ENCODE data around the gene UBE3B.

DNA sequence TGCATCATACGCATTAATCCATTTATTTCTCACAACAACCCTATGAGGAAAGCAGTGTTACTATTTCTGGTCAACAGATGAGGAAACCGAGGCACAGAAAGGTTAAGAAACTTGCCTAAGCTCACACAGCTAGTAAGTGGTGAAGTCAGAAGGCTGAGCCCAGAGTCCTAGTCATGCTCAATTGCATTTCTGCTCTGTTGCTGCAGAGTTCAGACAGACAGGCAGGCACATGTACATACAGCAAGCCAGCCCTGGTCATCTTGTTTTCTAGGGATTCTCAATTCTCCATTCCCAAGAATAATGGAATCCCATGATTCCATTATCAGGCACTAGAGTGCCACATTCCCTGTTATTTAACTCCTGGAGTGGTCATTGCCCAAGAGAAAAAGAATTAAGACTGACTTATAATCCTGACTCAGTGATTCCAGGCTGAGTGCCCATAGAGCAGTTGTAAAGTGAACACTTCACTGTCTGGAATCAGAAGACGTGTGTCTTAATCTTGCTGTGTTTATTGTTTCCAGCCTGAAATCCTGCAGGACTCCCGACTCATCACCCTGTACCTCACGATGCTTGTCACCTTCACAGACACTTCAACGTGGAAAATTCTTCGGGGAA is 10.7 kb downstream of the UBE3B start:
- TF ChIP-seq POLR2A (IDR thresholded peaks at IDR 0.05) (no peak), POLR2AphosphoS5 (IDR thresholded peaks at IDR 0.05; ENCODE audit: insufficient read depth in 1 of 2, low read depth in 1 of 2) (no peak)
- TF ChIP-seq, protein P1, sequence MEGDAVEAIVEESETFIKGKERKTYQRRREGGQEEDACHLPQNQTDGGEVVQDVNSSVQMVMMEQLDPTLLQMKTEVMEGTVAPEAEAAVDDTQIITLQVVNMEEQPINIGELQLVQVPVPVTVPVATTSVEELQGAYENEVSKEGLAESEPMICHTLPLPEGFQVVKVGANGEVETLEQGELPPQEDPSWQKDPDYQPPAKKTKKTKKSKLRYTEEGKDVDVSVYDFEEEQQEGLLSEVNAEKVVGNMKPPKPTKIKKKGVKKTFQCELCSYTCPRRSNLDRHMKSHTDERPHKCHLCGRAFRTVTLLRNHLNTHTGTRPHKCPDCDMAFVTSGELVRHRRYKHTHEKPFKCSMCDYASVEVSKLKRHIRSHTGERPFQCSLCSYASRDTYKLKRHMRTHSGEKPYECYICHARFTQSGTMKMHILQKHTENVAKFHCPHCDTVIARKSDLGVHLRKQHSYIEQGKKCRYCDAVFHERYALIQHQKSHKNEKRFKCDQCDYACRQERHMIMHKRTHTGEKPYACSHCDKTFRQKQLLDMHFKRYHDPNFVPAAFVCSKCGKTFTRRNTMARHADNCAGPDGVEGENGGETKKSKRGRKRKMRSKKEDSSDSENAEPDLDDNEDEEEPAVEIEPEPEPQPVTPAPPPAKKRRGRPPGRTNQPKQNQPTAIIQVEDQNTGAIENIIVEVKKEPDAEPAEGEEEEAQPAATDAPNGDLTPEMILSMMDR (IDR thresholded peaks at IDR 0.05), result no peak
